HepG2 (cell line): ENCODE measurements around the gene XIAP. TPM values are rescaled to one million over a fixed set of nuclear protein-coding genes. Genes with fewer than 3 reads are reported as not detected.

Experiments
- AGO2 ChIP-seq: fragments of 200-400 bp; formaldehyde crosslinking; optimal IDR thresholded peaks from 2 replicates; pipeline ENCODE3; 2017; ENCODE audit warnings: mild to moderate bottlenecking, low read depth, low read length, moderate library complexity
- CHD4 ChIP-seq: fragments of 200-600 bp; sonication (generic); IDR thresholded peaks from 2 replicates; pipeline ENCODE4 v1.7.0; 2017; ENCODE audit warnings: mild to moderate bottlenecking, low read length, borderline replicate concordance
- HOXA5 ChIP-seq: sonication (generic); formaldehyde crosslinking; IDR thresholded peaks from 2 replicates; pipeline ENCODE4 v1.4.0; 2020; ENCODE audit warnings: missing genetic modification reagents
- RARA ChIP-seq: IDR thresholded peaks from 2 replicates; pipeline ENCODE4 v1.6.1; 2016; ENCODE audit warnings: missing genetic modification reagents, missing compliant biosample characterization
- RFXAP ChIP-seq: sonication (generic); formaldehyde crosslinking; IDR thresholded peaks from 2 replicates; pipeline ENCODE4 v1.4.0; 2020; ENCODE audit warnings: missing genetic modification reagents, borderline replicate concordance
- ZKSCAN8 ChIP-seq: IDR thresholded peaks from 2 replicates; pipeline ENCODE4 v1.6.1; 2016; ENCODE audit warnings: borderline replicate concordance, missing genetic modification reagents, missing compliant biosample characterization
- ZNF281 ChIP-seq: sonication (generic); formaldehyde crosslinking; IDR thresholded peaks from 2 replicates; pipeline ENCODE4 v1.4.0; 2020; ENCODE audit warnings: missing genetic modification reagents, borderline replicate concordance
- ZNF33B ChIP-seq: sonication (generic); formaldehyde crosslinking; IDR thresholded peaks from 2 replicates; pipeline ENCODE4 v1.5.1; 2020; ENCODE audit warnings: mild to moderate bottlenecking, missing genetic modification reagents
- ZNF562 ChIP-seq: sonication (generic); formaldehyde crosslinking; IDR thresholded peaks from 2 replicates; pipeline ENCODE4 v1.8.0; 2022; ENCODE audit warnings: missing genetic modification reagents, borderline replicate concordance
- ZNF629 ChIP-seq: sonication (generic); formaldehyde crosslinking; conservative IDR thresholded peaks from 2 replicates; pipeline ENCODE4 v1.5.0; 2020; ENCODE audit warnings: missing genetic modification reagents
- ZSCAN25 ChIP-seq: sonication (generic); formaldehyde crosslinking; IDR thresholded peaks from 2 replicates; pipeline ENCODE4 v1.8.0; 2022; ENCODE audit warnings: mild to moderate bottlenecking, missing genetic modification reagents
- polyA plus RNA-seq, 8 experiments: library from polyadenylated mRNA; depleted of rRNA in 3 of 8; stranded (reverse) in 7 of 8; unstranded in 1 of 8; fragments of >200 nt; fragmentation: Illumina TruSeq in 4 of 8; extraction: Trizol in 4 of 8; gene quantifications; 2 replicates each; pipeline versions ENCODE4 v1.2.1 to v1.2.3, GENCODE V29; 2011 to 2016; ENCODE audit warnings: low read depth in 4 of 8, missing spikeins in 1 of 8, mixed read lengths in 1 of 8; ENCODE audit not compliant: insufficient read depth in 1 of 8
- total RNA-seq, 5 experiments: library from RNA; depleted of rRNA; stranded (reverse); fragments of >200 nt; fragmentation: Illumina TruSeq; extraction: Trizol; gene quantifications; 2 replicates each; pipeline ENCODE4 v1.2.3, GENCODE V29; 2016; ENCODE audit warnings: low read depth in 1 of 5
- TF ChIP-seq, protein P1 (sequence below), 2 experiments: IDR thresholded peaks; 2 replicates each; pipeline ENCODE4 v1.6.1; 2011 to 2012; ENCODE audit warnings: low read length in 2 of 2, borderline replicate concordance in 1 of 2, low read depth in 1 of 2, mild to moderate bottlenecking in 1 of 2, moderate library complexity in 1 of 2
- TF ChIP-seq, protein P2 (sequence below): sonication (generic); formaldehyde crosslinking; IDR thresholded peaks from 2 replicates; pipeline ENCODE4 v1.8.0; 2022; ENCODE audit warnings: missing genetic modification reagents, mild to moderate bottlenecking, inconsistent platforms, borderline replicate concordance
- TF ChIP-seq, protein P3 (sequence below): sonication (generic); formaldehyde crosslinking; IDR thresholded peaks from 2 replicates; pipeline ENCODE4 v1.4.0; 2020; ENCODE audit warnings: missing genetic modification reagents, borderline replicate concordance
- TF ChIP-seq, protein P4 (sequence below): sonication (generic); formaldehyde crosslinking; IDR thresholded peaks from 2 replicates; pipeline ENCODE4 v1.4.0; 2020; ENCODE audit warnings: mild to moderate bottlenecking, missing genetic modification reagents

XIAP gene
- total and polyA plus RNA-seq, 2 of the 13 experiments (the other 11 are each of a cell fraction or from before 2014, with no cell fraction given) = 12.9 to 29.5 TPM

DNA sequence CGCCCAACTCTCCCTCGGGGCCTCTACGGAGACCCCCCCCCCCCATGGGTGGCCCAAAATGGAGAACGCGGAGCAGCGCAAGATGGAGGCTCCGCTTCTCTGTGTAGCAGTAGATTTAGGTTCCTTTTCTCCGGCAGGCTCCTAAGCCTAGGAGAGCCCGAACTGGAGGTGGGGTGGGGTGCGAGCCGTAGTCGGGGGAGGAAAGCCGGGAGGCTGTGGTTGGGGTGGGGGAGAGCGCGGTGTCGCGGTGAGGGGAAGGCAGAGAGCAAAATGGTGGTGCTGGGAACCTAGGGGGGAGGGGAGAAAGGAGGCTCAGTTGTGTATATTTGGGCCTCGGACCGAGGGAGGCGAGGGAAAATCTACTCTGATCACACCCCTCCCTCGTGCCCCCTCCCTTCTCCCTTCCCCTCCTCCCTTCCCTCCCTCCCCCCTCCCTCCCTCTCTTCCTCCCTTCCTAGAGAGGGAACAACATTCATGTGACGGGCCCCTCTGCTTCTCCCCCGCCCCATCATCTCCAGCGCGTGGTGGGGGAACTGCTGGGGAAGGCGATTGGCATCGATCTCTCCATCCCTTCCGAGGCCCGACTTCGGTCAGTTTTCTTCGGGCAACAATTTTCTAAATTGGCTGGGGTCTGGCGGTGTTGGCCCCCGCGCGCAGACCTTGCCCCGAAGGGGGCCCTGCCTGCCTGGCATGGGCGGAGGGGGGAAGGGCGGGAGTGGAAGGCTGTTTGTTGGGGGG is 101.6 kb downstream of the XIAP start, which contains the start of gene STAG2 (continued):
- TF ChIP-seq ZNF281 (CRISPR knock-in tag) = peak; percentile 77
- no peak for TF ChIP-seq ZNF562 (CRISPR knock-in tag)
- TF ChIP-seq, protein P1, sequence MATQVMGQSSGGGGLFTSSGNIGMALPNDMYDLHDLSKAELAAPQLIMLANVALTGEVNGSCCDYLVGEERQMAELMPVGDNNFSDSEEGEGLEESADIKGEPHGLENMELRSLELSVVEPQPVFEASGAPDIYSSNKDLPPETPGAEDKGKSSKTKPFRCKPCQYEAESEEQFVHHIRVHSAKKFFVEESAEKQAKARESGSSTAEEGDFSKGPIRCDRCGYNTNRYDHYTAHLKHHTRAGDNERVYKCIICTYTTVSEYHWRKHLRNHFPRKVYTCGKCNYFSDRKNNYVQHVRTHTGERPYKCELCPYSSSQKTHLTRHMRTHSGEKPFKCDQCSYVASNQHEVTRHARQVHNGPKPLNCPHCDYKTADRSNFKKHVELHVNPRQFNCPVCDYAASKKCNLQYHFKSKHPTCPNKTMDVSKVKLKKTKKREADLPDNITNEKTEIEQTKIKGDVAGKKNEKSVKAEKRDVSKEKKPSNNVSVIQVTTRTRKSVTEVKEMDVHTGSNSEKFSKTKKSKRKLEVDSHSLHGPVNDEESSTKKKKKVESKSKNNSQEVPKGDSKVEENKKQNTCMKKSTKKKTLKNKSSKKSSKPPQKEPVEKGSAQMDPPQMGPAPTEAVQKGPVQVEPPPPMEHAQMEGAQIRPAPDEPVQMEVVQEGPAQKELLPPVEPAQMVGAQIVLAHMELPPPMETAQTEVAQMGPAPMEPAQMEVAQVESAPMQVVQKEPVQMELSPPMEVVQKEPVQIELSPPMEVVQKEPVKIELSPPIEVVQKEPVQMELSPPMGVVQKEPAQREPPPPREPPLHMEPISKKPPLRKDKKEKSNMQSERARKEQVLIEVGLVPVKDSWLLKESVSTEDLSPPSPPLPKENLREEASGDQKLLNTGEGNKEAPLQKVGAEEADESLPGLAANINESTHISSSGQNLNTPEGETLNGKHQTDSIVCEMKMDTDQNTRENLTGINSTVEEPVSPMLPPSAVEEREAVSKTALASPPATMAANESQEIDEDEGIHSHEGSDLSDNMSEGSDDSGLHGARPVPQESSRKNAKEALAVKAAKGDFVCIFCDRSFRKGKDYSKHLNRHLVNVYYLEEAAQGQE (IDR thresholded peaks at IDR 0.05; ENCODE audit: borderline replicate concordance in 1 of 2, low read depth in 1 of 2, low read length in 2 of 2) = peak in 1 of 2 experiments; percentile 6; a peak in 1 of 4 replicates
- no peak for TF ChIP-seq CHD4
- no peak for TF ChIP-seq RFXAP (CRISPR knock-in tag)
- TF ChIP-seq ZSCAN25 (CRISPR knock-in tag) = peak; percentile 80
- TF ChIP-seq AGO2 = peak; percentile 26
- TF ChIP-seq ZNF33B (CRISPR knock-in tag) = no peak
- TF ChIP-seq RARA (CRISPR knock-in tag) = no peak
- no peak for TF ChIP-seq ZNF629
- TF ChIP-seq ZKSCAN8 (CRISPR knock-in tag) = 0 out of 2 replicates have a peak, but pooled peaks have one; percentile 18
- TF ChIP-seq, protein P2, sequence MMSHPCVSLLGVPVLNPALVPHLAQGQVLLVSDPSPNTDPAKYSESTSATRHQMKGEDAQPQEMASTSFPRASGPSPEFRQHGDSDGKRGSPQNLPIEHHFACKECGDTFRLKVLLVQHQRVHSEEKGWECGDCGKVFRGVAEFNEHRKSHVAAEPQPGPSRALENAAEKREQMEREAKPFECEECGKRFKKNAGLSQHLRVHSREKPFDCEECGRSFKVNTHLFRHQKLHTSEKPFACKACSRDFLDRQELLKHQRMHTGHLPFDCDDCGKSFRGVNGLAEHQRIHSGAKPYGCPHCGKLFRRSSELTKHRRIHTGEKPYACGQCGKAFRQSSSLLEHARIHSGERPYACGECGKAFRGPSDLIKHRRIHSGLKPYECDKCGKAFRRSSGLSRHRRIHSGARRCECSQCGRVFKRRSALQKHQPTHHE (CRISPR knock-in tag) = no peak
- no peak for TF ChIP-seq HOXA5
- TF ChIP-seq, protein P3, sequence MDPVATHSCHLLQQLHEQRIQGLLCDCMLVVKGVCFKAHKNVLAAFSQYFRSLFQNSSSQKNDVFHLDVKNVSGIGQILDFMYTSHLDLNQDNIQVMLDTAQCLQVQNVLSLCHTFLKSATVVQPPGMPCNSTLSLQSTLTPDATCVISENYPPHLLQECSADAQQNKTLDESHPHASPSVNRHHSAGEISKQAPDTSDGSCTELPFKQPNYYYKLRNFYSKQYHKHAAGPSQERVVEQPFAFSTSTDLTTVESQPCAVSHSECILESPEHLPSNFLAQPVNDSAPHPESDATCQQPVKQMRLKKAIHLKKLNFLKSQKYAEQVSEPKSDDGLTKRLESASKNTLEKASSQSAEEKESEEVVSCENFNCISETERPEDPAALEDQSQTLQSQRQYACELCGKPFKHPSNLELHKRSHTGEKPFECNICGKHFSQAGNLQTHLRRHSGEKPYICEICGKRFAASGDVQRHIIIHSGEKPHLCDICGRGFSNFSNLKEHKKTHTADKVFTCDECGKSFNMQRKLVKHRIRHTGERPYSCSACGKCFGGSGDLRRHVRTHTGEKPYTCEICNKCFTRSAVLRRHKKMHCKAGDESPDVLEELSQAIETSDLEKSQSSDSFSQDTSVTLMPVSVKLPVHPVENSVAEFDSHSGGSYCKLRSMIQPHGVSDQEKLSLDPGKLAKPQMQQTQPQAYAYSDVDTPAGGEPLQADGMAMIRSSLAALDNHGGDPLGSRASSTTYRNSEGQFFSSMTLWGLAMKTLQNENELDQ = no peak
- TF ChIP-seq, protein P4, sequence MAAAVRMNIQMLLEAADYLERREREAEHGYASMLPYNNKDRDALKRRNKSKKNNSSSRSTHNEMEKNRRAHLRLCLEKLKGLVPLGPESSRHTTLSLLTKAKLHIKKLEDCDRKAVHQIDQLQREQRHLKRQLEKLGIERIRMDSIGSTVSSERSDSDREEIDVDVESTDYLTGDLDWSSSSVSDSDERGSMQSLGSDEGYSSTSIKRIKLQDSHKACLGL (CRISPR knock-in tag) = no peak
